ENCODE data around the gene ACTG1.

Gene ACTG1

DNA sequence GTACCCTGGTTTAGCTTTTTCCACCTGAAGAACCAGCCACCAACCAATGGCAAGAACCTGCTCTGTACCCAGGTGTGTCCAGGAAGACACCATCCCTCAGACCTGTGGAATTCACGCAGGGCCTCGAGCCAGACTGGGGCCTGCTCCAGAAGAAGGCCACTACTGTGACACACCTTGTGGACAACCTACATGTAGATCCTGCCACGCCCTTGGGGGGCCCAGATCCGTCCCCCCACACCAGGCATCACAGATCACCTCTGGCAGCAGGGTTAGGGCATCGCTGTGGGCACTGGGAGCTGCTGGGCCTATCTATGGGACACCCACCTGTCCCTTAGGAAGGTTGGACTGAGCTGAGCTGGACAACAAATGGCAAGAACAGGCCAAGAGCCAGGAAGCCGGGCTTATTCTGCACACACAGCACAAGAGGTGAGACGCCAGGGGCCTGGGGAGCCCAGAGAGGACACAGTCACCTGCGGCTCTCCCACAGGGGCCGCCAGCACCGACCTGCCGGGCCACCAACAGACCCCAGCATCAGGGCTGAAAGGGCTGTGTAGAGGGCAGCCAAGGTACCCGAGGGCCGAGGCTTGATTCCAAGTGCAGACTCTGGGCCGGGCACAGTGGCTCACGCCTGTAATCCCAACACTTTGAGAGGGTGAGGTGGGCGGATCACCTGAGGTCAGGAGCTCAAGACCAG is 31.8 kb upstream of the ACTG1 start:
- no peak for DNase-seq

DNA sequence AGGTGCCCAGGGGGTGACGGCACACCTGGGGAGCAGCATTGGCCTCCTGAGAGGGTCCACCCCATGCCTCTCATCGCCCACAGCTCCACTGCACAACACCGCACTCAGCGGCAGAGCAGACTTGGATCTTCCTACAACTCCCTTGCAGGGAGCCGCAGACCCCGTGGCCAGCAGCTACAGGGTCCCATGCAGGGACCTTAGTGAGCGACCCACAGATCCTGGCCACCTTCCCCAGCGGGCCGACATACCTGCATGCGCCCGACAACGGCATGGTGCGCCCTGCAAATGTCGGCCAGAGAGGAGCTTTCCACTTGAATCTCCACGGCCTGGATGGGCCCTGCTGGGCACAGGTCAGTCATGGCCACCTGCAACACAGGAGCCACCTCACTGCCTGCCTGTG is 31.2 kb upstream of the ACTG1 start:
- no peak for DNase-seq

DNA sequence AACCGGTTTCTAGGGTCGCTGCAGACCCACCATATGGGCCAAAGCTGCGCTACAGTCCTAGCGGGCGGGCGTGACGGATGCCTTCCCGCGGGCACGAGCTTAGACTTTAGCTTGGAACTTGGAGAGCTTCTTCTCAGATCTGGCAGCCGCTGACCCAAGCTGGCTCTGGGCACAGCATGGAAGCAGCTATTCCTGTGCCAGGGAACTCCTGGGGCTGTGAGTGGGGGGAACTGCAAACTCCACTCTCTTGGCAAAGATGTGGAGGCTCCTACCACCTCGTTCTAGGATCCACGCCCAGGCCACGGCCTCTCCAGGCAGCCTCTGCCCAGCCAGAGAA is 30.7 kb upstream of the ACTG1 start:
- no peak for DNase-seq

DNA sequence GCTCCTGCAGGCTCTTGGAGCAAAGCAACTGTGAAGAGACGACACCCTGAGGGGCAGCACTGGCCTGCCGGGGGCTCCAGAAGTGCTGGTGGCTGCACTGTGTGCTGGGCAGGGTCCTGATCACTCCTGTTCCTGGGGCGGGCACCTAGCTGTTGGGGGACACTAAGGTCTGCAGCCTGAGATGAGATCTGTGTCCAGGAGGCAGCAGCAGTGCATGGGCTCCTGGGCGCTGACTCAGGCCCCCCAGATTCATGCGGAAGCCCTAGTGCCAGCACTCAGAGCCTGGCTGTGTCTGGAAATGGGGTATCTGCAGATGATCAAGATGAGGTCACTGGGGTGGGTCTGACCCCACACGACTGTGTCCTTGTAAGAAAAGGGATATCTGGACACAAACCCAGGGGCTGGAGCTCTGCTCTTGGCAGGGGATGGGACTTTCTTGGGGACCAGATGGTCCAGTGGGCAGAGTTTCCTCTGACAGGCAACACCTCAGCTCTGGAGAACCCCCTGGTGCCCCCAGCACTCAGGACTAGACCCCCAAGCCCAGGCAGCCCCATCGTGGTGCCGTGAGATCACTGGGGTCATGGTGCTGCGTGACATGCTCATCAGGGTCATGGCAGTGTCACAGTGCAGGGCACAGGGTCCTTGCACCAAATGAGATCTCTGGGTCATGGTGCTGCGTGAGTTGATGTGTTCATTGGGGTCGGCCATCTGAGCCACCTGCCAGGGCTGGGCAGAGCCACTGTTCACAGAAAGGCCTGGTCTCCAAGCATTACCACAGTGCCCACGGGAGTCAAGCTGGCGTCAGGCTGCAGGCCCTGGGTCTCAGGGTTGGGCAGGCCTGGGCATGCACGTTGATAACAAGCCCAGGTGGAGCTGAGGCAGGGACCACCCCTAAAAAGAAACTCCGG is 30.1 kb upstream of the ACTG1 start:
- DNase-seq: no peak

DNA sequence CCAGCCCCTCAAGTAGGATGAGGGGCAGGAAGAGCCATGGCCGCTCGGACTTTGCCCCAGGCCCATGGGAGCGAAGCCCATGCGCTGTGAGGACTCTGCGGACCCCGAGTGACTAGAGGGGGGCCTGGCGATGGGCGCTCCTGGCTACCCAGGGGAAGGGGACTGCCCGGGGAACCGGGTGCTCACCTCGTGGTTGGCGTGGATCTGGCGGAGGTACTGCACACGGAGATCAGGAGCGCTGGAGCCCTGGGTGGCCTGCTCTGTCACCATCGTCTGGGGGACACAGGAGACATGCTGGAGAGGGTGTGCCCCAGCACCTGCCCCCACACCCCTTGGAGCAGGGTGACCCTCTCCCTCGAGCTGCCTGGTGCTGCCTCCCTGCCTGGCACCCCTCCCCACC is 28.5 kb upstream of the ACTG1 start:
- no peak for DNase-seq

DNA sequence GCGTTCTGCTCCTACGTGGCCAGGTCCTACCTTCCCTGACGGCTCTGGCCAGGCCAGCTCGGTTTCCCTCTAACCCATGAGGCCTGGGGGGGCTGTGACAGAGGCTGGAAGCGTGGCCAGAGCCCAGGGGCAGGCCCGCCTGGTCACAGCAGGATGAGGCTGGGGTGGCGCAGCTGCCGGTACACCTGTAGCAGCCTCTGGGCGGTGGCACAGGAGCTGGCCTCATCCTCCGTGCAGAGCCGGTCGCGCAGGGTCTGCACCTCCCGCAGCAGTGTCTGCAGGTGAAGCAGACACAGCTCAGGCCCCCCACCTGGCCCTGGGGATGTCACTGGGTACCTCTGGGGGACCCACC is 28.1 kb upstream of the ACTG1 start:
- DNase-seq: no peak

DNA sequence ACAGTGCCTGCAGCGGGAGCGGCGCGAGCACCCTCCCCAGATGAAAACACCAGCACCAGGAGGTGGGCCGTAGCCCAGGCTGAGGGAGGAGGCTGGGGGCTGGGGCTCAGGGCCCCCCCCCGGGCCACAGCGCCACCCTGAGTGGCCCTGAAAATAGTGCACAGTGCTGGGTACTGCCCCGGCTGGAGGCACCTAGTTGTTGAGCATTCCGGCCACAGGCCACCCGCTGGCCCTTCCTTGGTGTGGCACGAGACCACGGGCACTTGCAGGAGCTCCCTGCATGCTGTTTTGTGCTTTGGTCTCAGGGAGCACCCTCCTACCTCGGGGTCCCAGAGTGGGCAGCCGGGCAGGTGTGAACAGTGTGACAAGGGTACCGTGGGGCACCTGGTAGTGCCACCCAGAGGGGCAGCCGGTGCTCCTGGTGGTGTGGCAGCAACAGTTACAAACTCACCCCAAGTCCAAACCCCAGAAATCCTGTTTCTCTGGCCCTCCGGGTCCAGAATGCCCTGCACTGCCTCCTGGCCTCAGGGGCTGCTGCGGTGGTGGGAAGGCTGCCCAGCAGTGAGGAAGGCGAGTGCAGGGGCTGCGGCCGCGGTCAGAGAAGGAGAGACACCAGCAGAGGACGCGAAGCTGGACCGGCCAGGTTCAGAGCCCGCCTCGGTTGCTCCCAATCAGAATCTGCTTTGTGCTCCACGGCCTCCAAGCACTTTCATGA is 27.5 kb upstream of the ACTG1 start:
- no peak for DNase-seq

DNA sequence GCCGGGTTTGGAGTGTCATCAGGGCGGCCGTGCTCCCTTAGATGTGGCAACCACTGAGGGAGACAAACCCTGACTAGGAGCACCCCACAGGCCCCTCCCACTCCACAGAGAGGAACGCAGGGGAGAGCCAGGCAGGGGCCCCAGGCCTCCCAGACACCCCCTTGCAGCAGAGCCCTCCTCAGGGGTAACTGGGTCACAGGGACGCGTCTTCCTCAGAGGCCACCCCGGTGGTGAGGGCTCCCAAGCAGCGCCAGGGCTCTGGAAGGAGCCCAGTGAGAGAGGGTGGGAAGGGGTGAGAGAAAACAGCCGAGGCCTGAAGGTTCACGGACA is 26.9 kb upstream of the ACTG1 start:
- no peak for DNase-seq

DNA sequence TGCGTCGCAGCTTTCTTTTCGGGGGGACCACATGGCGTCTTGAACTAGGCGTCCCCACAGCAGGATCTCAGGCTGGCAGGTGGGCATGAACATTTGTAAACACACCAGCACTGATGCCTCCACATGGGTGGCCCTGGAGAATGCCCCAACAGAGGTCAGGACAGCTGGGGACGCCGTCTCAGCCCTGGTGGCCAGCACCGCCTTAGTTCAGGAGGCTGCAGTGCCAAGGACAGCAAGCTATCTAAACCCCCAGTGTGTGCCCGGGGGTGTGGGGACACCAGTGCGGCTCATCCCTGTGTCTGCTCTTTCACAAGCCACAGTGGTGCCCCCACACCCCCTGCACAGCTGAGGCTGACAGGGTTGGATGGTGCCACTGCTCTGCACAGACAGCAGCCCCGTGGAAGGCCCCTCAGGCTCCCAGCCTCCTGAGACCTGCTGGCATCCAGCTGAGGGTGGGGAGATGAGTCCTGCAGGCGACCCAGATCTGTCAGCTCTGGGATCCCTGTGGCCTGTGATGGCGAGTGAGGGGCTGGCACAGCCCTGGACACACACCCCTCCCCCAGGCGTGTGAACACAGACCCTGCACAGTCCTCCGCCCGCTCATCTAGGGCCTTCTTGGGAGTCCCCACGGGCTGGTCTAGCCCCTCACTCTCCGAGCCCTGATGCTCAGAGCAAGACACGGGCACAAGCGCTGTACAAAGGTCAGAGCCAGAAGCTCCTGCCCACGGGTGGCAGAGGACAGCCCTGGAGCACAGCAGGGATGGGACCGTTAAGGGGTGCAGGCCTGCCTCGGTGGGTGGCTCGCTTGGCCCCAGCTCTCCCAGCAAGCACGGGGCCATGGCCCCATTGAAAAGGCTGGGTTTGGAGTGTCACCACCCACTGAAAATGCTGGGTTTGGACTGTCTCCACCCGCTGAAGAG is 26.3 kb upstream of the ACTG1 start:
- no peak for DNase-seq

DNA sequence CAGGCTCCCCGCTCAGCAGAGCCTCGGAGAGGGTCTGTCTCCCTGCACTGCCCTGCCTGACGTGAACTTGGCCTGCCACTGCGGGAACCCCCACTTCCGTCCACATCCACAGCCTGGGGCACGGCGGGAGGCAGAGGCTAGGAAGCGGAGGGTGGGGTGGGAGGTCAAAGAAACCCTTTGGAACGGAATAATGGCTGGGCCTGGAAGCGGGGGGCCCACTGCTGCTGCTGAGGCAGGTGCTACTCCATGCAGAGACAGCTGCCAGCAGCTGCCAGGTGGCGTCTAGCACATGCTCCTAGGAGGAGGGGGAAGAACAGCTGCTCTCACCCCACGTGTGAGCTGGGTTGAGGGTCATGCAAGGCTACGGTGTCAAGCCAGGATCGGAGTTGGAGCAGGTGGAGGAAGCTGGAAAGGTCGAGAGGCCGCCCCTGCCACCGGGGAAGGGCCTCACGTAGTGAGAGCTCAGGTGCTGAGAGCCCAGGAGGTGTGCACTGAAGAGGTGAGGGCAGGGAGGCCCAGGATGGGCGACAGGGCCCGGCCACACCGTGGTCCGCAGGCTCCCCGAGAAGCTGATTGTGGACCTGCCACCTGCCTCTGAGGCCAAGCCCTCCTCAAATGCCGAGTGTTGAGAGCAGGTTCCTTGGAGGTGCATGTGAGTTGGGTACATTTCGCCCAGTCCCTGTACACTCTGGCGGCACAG is 25.4 kb upstream of the ACTG1 start:
- DNase-seq: no peak

DNA sequence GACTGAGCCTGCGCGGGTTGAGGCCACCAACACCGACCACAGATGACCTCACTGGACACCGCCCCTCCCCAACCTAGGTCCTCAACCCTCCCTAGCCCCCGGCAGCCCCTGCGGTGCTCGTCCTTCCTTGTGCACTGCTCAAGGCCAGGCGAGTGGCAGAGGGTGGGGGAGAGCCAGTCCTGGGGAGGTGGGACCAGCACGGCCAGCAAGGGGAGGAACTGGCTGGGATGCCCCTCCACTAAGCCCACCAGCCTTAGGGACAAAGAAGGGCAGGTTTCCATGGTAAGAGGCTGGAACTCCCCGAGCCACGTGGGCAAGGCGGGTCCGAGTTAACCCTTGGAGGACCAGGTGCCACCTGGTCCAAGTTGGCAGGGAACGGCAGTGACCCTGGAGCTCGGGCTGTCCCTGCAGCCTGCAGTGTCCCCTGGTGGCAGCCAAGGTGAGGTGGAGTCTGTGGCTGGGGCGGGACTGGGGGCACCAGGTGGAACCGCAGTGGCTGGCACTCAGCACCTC is 24.8 kb upstream of the ACTG1 start:
- DNase-seq: peak; percentile 8

DNA sequence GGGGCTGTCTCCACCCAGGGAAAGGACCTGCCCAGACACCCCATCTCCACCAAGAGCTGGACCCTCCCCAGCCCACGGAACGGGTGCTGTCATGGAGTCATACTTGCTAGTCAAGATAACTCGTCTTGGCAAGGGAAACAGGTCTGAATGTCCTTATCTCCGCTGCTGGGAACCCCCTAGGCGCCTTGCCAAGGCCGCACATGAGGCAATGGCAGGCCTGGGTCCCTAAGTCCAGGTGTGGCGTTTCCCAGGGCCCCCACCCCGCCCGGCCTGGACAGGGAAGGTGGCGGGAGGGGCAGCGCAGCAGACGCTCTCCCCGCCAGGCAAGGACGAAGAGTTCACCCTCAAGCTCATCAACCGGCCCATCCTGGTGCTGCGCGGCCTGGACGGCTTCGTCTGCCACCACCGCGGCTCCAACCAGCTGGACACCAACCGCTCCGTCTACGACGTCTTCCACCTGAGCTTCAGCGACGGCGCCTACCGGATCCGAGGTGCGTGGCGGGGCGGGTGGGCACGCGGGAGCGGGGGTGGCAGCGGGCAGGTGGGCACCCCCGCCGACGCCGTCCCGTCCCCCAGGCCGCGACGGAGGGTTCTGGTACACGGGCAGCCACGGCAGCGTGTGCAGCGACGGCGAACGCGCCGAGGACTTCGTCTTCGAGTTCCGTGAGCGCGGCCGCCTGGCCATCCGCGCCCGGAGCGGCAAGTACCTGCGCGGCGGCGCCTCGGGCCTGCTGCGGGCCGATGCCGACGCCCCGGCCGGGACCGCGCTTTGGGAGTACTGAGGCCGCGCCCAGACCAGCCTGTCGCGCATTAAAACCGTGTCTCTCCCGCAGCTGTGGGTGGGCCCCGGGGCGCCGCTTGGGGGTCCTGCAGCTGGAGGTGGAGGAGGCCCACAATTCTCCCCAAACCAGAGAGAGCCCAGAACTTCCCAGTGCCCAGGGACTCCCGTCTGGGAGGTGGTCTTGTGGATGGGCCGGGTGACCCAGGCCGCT is 24.0 kb upstream of the ACTG1 start:
- no peak for DNase-seq

DNA sequence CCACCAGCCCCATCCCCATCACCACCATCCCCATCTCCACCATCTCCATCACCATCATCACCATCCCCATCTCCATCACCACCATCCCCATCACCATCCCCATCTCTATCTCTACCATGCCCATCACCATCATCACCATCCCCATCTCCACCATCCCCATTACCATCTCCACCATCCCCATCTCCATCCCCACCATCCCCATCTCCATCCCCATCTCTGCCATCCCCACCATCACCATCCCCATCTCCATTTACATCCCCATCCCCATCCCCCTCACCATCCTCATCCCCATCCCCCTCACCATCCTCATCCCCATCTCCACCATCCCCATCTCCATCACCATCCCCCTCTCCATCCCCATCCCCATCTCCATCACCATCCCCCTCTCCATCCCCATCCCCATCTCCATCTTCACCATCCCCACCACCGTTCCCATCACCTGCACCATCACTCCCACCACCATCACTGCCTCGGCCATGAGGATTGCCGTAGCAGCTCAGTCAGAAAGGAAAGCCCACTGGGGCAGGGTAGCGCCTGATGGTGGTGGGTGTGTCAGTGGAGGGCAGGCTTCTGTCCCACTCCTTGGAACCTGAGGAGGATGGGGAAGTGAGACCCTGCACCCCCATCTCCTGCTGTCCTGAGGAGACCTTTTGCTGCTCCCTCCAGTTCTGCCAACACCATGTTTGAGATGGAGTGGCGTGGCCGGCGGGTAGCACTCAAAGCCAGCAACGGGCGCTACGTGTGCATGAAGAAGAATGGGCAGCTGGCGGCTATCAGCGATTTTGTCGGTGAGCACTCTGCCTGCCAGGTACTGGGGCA is 23.1 kb upstream of the ACTG1 start:
- no peak for DNase-seq

DNA sequence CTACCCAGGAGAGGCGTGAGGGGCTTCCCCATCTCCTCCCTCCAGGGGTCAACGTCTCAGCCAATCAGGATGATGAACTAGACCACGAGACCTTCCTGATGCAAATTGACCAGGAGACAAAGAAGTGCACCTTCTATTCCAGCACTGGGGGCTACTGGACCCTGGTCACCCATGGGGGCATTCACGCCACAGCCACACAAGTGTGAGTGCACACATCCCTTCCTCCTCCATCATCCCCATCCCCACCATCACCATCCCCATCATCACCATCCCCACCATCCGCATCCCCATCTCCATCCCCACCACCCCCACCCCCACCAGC is 22.4 kb upstream of the ACTG1 start:
- no peak for DNase-seq

DNA sequence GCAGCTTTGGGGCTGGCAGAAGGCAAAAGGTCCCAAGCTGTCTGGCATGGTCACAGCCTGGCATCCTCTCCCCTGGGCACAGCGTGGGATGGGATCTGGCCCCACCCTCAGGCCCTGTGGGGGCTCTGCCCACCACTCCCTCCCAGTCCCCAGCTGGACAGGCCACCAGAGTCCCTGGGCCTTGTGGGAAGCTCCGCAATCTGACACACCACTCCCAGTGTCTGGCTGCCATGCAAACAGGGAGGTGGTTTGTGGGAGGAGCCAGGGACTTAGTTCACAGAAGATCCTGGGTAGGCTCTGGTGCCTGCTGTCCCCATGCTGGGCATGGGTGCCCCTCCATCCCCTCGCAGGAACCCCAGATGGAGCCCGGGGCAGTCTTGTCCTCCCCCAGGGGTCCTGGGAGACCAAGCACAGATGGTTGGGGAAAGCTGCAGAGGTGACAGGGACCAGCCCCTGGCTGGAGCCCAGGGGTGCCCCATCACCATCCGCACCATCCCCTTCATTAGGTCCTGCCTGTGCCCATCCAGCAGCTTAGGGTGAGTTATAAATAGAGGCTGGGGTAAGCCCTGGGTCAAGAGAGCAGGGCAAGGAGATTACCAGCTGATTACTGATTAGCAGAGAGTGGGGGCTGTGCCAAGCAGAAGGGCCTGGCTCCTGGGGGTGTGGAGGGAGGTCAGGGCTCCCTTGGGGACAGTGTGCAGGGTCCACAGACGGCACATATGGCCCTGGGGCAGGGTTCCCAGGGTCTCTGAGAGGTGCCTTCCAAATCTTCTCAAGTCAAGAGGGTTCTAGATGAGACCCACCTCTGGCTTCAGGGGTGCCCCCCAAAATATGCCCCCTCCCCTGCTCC is 21.8 kb upstream of the ACTG1 start:
- no peak for DNase-seq

DNA sequence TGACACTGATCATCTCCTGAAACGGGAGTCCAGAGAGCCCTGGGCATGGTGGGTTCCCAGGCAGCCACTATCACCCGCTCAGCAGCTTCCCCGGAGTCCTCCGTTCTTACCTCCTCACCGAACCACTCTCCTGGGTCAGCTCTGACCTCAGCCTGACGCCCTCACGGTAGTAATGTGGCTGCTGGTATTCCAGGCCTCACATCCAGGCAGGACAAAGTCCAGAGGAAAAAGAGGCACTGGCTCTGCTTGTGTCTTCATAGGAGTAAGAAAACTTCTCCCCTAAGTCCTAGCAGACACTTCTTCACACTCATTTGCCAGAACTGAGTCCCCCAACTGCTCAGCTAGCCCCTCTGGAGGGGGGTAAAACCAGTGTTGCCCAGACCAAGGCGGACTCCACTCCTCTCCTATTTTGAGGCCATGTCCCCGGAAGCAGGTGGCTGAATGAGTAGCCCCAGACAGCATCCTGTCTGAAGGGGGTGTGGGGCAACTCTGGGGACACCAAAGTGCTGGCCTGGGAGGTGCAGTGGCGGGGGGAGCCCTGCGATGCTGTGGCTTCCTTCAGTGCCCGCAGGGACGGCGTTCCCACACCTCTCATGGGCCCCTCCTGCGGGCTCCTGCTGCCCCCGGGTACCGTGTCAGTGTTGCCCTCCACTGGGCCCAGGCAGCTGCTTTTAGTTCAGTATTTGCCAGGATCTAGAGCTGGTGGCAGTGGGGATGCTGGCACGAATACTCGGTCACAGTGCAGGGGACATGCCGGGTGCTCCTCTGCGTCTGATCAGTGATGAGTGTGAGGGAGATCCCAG is 20.9 kb upstream of the ACTG1 start:
- no peak for DNase-seq

DNA sequence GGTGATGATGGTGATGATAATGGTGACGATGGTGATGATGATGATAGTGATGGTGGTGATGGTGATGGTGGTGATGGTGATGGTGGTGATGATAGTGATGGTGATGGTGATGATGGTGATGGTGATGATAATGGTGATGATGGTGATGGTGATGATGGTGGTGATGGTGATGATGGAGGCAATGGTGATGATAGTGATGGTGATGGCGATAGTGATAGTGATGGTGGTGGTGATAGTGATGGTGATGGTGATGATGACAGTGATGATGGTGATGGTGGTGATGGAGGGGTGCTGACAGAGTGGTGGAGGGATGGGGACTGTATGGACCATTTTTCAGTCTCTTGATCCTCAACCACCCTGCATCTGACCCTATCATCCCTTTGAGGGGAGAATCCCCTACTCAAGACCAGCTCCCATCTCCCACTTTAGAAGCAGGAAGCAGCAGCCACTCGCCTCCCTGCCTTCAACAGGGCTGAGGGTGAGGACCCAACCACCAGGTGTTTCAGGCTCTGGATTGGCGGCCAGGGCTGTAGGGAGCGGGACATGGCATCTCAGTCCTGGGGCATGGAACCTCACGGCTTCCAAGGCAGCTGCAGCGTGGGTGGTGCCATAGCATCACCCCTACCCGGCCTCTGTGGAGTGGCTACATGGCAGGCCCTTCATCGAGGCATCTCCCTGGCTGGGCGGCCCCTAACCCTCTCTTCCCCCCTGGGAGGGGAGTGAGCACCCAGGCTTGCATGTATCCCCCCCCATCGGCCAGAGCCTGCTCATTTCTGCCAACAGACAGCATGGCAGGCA is 20.1 kb upstream of the ACTG1 start:
- DNase-seq: no peak
